GM19239 (cell line): Measurements from ENCODE around the gene NDUFS1.
"Not testable (repeated sequence)": the region's sequence is repeated elsewhere in the genome, so short reads cannot be mapped to it uniquely, and the experiment has no call there.

ENCODE experiments used
- DNase-seq: peaks from one replicate; pipeline ENCODE4 v3.0.0; 2011; ENCODE audit warnings: low spot score; ENCODE audit not compliant: insufficient read length
- FAIRE-seq: peaks from 2 replicates; lab custom pipeline; 2011; peaks lifted over from hg19 to GRCh38; lab: Jason Lieb, UNC

Gene NDUFS1

GRCh38 chr2:206164261-206164862 is 5.1 kb upstream of the NDUFS1 start:
- no peak for DNase-seq
- no peak for FAIRE-seq

DNA sequence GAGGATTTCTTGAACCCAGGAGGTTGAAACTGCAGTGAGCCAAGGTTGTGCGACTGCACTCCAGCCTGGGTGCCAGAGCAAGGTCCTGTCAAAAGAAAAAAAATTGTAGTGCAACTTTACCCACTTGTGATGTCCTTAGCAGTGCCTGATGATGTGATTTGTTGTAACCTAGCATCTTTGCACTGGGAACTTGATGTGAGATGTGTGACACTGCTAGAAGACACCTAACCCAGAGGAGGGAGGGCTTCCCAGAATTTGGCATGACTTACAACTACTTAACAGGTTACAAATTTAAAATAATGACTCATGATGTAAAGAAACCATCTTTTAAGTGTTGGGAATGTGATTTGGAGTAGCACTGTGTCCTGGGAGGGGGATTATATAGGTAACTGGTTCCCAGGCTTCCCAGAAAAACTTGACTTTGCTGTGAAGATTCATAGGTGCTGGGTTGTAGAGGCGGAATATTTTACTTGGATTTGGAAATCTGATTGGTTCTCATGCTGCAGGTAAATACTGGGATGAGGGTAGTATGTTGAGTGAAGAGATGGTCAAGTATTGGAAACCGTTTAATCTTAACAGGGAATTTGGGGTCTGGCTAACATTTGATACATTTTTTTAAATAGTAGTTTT is 4.1 kb upstream of the NDUFS1 start:
- DNase-seq (no peak), FAIRE-seq (no peak)

DNA sequence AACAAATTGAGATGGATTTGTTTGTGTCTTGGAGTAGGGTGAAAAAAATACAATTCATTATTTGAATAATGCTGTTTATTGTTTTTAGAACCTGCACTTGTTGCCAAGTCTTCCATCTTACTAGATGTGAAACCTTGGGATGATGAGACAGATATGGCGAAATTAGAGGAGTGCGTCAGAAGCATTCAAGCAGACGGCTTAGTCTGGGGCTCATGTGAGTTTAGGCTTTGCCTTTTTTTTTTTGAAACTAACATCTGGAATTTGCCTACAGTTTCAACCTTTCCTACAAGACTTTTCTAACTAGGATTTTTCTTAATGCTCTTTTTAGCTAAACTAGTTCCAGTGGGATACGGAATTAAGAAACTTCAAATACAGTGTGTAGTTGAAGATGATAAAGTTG is 3.2 kb upstream of the NDUFS1 start:
- not testable (repeated sequence) for FAIRE-seq, DNase-seq

DNA sequence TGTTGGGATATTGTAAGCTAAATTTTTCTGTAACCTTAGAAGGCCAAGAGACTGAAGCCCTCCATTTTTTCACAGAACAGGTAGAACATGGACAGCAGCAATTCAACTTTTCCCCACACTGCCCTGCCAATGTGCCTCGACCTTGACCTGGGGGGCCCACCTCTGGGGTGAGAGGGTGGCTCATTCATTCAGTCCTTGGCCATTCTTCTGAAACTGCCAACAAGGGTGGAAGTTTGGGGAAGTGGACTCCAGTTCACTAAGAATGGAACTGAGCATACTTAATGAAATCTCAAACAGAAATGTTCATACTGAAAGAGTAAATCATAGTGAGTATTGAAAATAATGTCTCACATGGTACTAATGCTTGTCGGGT is 1.5 kb upstream of the NDUFS1 start:
- DNase-seq: no peak
- FAIRE-seq: no peak

GRCh38 chr2:206160125-206160806 is 1.0 kb upstream of the NDUFS1 start:
- FAIRE-seq: no peak
- DNase-seq: no peak

GRCh38 chr2:206158563-206159345 is 490 bp downstream of the NDUFS1 start:
- FAIRE-seq (no peak), DNase-seq (no peak)

DNA sequence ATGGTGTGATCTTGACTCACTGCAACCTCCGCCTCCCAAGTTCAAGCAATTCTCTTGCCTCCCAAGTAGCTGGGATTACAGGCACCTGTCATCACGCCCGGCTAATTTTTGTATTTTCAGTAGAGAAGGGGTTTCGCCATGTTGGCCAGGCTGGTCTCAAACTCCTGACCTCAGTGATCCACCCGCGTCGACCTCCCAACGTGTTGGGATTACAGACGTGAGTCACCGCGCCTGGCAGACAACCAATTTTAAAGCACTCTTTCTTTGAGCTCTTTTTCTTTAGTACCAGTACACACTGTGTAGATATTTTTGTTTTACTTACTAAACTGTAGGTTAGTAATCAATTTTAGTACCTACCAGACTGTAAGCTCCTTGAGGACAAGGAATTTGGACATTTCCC is 2.2 kb downstream of the NDUFS1 start:
- not testable (repeated sequence) for FAIRE-seq, DNase-seq

DNA sequence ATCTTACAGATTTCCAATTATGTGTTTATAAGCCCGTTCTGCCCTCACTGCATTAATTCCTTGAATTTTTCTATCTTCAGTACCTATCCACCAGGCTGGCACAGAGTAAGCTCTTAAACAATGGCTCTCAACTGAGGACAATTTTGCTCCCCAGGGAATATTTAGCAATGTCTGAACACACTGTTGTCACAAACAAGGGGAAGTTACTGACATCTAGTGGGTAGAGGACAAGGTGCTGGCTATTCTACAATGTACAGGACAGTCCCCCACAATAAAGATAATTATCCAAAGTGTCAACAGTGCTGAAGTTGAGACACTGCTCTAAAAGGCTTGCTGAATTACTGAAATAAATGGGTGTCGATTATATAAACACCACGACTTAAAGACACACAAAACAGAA is 5.0 kb downstream of the NDUFS1 start:
- no peak for FAIRE-seq
- no peak for DNase-seq

DNA sequence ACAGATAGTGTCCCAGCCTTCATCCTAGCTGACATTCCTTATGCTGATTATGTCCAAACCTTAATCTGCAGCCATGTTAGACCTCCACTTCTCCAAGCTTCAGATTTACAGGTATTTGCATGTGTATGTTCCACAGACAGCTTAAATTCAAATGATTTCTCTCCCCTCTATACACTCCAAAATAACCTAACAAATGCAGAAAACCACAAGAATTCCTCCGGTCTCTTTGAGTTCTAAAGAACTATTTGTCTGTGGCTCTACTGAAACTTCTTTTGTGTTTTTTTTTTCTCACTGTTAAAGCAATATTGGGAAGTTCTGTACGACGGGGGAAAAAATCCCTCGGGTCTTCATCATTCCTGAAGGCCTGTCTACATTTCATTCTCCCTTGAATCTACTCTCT is 8.6 kb downstream of the NDUFS1 start:
- DNase-seq: no peak
- no peak for FAIRE-seq

DNA sequence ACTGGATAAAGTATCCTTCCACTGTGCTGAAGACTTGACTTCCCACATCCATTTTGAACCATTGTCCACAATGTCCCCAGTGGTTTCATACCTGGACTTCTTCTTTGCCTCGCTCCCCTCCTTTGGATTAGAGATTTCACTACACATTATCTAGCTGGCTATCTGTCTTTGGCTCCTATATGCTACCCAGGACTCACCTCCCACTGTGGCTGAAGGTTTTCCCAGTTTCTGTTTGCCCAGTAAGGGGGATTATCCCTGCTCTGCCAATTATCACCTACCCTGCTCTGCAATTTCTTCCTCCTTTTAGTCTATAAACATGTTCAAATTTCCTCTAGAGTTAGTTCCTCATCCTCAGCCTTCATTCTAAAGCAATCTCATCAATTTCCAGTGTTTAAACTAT is 9.1 kb downstream of the NDUFS1 start:
- no peak for FAIRE-seq
- DNase-seq: no peak

DNA sequence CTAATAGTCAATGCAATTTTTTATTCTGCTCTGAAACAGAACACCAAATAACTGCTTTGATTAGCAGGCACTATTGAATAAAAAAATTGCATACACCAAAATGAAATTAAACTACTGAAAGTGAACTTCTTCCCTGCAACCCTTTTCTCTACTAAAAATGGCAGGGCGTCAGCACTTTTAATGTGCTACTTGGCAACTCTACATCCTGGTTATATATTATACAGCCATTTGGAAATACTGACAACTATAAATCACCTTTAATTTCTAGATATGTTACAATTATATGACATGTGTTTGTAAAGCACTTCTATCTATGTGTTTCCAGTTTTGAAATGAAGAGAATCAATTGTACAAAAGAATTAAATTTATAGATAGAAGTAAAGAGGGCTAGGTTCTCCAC is 9.9 kb downstream of the NDUFS1 start:
- FAIRE-seq (no peak), DNase-seq (no peak)

DNA sequence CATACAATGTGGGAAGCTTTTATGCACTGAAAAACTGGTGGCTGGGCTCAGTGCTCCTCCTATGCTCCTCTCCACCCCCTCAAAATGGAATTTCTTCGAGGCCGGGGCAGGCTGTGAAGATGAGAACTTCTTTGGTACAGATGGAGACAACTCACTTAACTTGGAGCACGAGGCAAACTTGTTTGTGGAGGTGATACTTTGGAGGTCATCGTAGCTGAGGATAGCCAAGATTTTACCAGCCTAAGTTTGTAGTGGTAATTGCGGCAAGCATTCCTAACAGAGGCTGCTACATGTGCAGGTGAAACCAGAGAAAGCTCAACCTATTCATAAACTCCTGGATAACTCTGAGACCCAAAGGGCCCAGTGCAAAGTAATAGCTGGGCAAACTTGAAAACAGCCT is 13.6 kb downstream of the NDUFS1 start:
- no peak for DNase-seq
- FAIRE-seq: no peak

DNA sequence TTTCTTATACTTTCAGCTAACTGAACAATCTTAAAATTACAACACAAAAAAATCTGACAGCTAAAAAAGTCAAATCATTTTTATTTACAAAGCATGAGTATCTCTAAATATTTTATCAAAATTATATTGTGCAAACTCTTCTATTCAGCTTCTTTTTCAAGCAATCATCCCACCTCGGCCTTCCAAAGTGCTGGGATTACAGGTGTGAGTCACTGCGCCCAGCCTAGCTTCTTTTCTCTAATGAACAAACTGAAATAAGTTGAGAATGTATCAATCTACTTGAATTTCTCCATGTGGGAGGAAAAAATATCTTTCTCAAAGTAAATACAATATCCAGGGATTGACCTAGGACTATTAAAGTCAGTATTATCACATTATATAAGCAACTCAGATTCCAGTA is 14.9 kb downstream of the NDUFS1 start:
- FAIRE-seq: no peak

DNA sequence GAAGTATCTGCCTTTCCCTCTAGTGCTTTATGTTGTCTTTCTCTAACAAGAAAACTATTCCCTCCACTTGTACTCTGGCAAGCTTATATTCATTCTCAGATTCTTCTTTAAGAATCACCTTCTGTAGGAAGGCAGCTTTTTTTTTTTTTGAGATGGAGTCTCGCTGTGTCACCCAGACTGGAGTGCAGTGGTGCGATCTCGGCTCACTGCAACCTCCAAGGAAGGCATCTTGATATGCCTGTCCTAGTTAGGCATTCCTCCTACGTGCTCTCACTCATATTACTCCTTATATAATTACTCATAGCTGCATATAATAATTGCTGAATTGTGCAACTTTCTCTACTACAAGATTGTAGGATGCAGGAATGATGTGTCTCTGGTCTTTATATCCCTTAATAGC is 15.8 kb downstream of the NDUFS1 start:
- DNase-seq (no peak), FAIRE-seq (no peak)

More for the DNA sequence above, 14.9 kb downstream of the NDUFS1 start:
- no peak for DNase-seq

DNA sequence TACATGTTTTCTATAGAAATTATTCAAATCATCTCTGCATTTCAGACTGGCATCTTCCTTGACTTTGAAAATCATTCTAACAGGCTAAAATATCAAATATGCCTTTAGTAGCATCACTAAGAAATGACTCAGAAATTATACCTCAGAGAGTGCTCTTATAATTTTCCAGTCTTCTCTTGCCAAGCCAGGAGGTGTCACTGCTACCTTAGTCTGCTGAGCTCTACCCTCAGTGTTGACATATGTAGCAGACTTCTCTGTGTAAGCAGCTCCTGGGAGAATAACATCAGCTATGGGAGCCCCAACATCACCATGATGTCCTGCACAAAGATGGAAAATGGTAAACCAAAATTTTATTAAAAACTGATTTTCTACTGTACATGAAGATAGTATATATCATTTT is 31.6 kb downstream of the NDUFS1 start:
- no peak for DNase-seq

GRCh38 chr2:206125901-206126300 is 33.3 kb downstream of the NDUFS1 start:
- DNase-seq (no peak), FAIRE-seq (no peak)

More for the DNA sequence above, 31.6 kb downstream of the NDUFS1 start:
- FAIRE-seq: no peak

- DNase-seq, FAIRE-seq: not testable (repeated sequence)
Observed at GRCh38 chr2:206122569-206122968, 36.7 kb downstream of the NDUFS1 start.

DNA sequence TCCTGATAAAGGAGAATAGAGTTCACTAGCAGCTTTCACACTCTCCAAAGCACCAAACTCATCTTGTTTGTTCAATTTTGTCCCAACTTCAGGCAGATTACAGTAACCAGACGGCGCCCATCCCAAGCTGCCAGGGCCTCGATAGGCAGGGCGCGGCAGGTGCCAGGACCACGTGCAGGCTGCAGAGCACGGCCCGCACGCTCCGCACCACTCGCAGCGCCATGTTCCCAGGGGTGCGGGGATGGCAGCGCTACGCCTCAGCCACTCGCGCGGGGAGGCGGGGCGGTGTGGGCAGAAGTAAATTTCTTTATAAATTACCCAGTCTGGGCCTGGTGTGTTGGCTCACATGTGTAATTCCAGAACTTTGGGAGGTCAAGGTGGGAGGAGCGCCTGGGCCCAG is 43.0 kb downstream of the NDUFS1 start:
- no peak for FAIRE-seq
- DNase-seq: no peak

- no peak for DNase-seq
- FAIRE-seq: no peak
Observed at GRCh38 chr2:206115026-206115578, 44.1 kb downstream of the NDUFS1 start.

DNA sequence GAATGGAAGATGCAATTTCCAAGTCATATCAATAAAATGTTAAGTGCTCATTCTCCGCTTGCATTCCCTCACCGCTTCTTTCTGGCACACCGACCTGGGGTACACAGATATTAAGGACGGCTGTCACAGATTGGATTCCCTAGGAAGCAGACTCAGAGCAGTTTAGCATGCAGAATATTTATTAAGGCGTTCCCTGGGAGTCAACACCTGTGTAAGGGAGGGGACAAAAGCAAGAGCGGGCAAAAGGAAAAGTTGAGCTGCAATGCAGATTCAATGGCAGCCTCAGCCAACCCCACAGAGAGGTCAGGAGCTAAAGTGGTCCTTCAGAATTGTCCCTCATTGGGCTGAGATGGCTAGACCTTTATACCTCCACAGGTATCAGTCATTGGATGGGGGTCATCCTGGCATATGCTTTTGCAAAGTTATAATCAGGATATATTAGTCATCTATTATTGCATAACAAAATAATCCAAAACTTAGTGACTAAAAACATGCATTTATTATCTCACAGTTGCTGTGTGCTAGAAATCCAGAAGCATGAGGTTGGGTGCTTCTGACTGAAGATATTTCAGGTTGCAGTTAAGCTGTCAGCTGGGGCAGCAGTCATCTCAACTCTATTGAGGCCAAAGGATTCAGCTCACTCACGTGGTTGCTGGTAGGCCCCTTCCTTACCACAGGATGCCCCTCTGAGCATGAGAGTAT is 46.2 kb downstream of the NDUFS1 start:
- no peak for DNase-seq
- FAIRE-seq: no peak
